PC-3 (cell line): Measurements from ENCODE around the gene CEBPE.

Source experiments
- CTCF ChIP-seq: fragments of 300-600 bp; sonication (generic); conservative IDR thresholded peaks from 2 replicates; pipeline ENCODE4 v1.5.1; 2017; ENCODE audit warnings: antibody characterized with exemption, low read depth, mild to moderate bottlenecking, low read length
- EZH2 ChIP-seq: fragments of 300-600 bp; sonication (generic); IDR thresholded peaks from one replicate; pipeline ENCODE4 v1.6.1; 2017; ENCODE audit warnings: antibody characterized with exemption, mild to moderate bottlenecking, low read length; ENCODE audit not compliant: unreplicated experiment
- EZH2phosphoT487 ChIP-seq: fragments of 300-600 bp; sonication (generic); IDR thresholded peaks from 2 replicates; pipeline ENCODE4 v1.6.1; 2018; ENCODE audit warnings: mild to moderate bottlenecking, antibody characterized with exemption, low read length, borderline replicate concordance

GRCh38 chr14:23071921-23072539 lies 47.0 kb downstream of the CEBPE start:
- TF ChIP-seq EZH2phosphoT487 (no peak), CTCF (no peak), EZH2 (no peak)
